ENCODE data around the gene AGAP1. TPM values are rescaled to one million over a fixed set of nuclear protein-coding genes. Genes with fewer than 3 reads are reported as not detected.

AGAP1 gene
- total and polyA plus RNA-seq, 2 donors from 2014 or later, result 8.1 to 44.5 TPM

- no peaks in the 10 kb centered on the region for H3K36me3 ChIP-seq (ENCODE audit: control insufficient read depth in 2 of 3, insufficient read depth in 3 of 3, low read length in 3 of 3)
- peaks cover 0 to 3% (median 0%) of the 10 kb centered on the region in 3 donors for H3K9me3 ChIP-seq (ENCODE audit: control insufficient read depth in 2 of 3, insufficient read depth in 1 of 3, low read length in 3 of 3)
- TF ChIP-seq CTCF (IDR thresholded peaks at IDR 0.05; ENCODE audit: borderline replicate concordance, extremely low read depth, insufficient read depth), result no peak
- DNase-seq, result no peak
- H3K4me1 ChIP-seq (ENCODE audit: control insufficient read depth in 2 of 3, insufficient read depth in 2 of 3, low read depth in 1 of 3, low read length in 3 of 3), result peaks cover 6 to 33% (median 26%) of the 10 kb centered on the region in 3 donors
- no peaks in the 10 kb centered on the region for H3K27me3 ChIP-seq (ENCODE audit: control insufficient read depth, insufficient read depth, low read length)
- H3K27ac ChIP-seq (ENCODE audit: low read depth in 2 of 2, low read length in 2 of 2), result no peak overlapping the region
- intact Hi-C loops (cut with DNase I), result no loop called here
- no peak for FAIRE-seq
- no peak overlapping the region for H3K4me3 ChIP-seq (ENCODE audit: low read length in 3 of 3)
- H3K9ac ChIP-seq (ENCODE audit: low read length in 3 of 3), result no peak overlapping the region
Observed at GRCh38 chr2:235507928-235508327, 14.1 kb downstream of the AGAP1 start.

GRCh38 chr2:235508371-235509160 is 14.7 kb downstream of the AGAP1 start:
- H3K27ac ChIP-seq (ENCODE audit: low read depth in 2 of 2, low read length in 2 of 2), result no peak overlapping the region
- no peak overlapping the region for H3K9ac ChIP-seq (ENCODE audit: low read length in 3 of 3)
- H3K4me1 ChIP-seq (ENCODE audit: control insufficient read depth in 2 of 3, insufficient read depth in 2 of 3, low read depth in 1 of 3, low read length in 3 of 3), result peaks cover 6 to 35% (median 28%) of the 10 kb centered on the region in 3 donors
- no peak overlapping the region for H3K4me3 ChIP-seq (ENCODE audit: low read length in 3 of 3)
- no peaks in the 10 kb centered on the region for H3K36me3 ChIP-seq (ENCODE audit: control insufficient read depth in 2 of 3, insufficient read depth in 3 of 3, low read length in 3 of 3)
- no peak for TF ChIP-seq CTCF (IDR thresholded peaks at IDR 0.05; ENCODE audit: borderline replicate concordance, extremely low read depth, insufficient read depth)
- intact Hi-C loops (cut with DNase I), result no loop called here
- FAIRE-seq, result no peak
- DNase-seq, result peak in 3 of 5 donors; percentile 40 to 59 (median 52)
- no peaks in the 10 kb centered on the region for H3K27me3 ChIP-seq (ENCODE audit: control insufficient read depth, insufficient read depth, low read length)
- H3K9me3 ChIP-seq (ENCODE audit: control insufficient read depth in 2 of 3, insufficient read depth in 1 of 3, low read length in 3 of 3), result peaks cover 0 to 3% (median 0%) of the 10 kb centered on the region in 3 donors

GRCh38 chr2:235510318-235510717 is 16.5 kb downstream of the AGAP1 start:
- Histone ChIP-seq H3K9ac (ENCODE audit: low read length in 3 of 3) (no peak overlapping the region), H3K4me1 (ENCODE audit: control insufficient read depth in 2 of 3, insufficient read depth in 2 of 3, low read depth in 1 of 3, low read length in 3 of 3) (peaks cover 6 to 42% (median 39%) of the 10 kb centered on the region in 3 donors), H3K27me3 (ENCODE audit: control insufficient read depth, insufficient read depth, low read length) (no peaks in the 10 kb centered on the region), H3K9me3 (ENCODE audit: control insufficient read depth in 2 of 3, insufficient read depth in 1 of 3, low read length in 3 of 3) (peaks cover 0 to 3% (median 0%) of the 10 kb centered on the region in 3 donors), H3K4me3 (ENCODE audit: low read length in 3 of 3) (no peak overlapping the region), H3K36me3 (ENCODE audit: control insufficient read depth in 2 of 3, insufficient read depth in 3 of 3, low read length in 3 of 3) (no peaks in the 10 kb centered on the region), H3K27ac (ENCODE audit: low read depth in 2 of 2, low read length in 2 of 2) (peak overlapping the region; percentile 23 to 32)
- no peak for DNase-seq
- intact Hi-C loops (cut with DNase I), result no loop called here
- no peak for TF ChIP-seq CTCF (IDR thresholded peaks at IDR 0.05; ENCODE audit: borderline replicate concordance, extremely low read depth, insufficient read depth)
- no peak for FAIRE-seq

All from kidney (tissue), 14 donors.